Measurements from ENCODE around the gene TECPR1.

GRCh38 chr7:98200364-98200763 lies 51.7 kb downstream of the TECPR1 start:
- TF ChIP-seq CTCF (IDR thresholded peaks at IDR 0.05) (no peak), POLR2A (IDR thresholded peaks at IDR 0.05) (no peak)
